AG09309 (cell line): ENCODE data around the gene CFAP251.
"Not testable (repeated sequence)": the region's sequence is repeated elsewhere in the genome, so short reads cannot be mapped to it uniquely, and the experiment has no call there.

ENCODE experiments used
- DNase-seq: peaks from one replicate; pipeline ENCODE4 v3.0.0-alpha.2; 2010; ENCODE audit warnings: low read depth
- H3K4me3 ChIP-seq: 2 replicates; pipeline ENCODE4 v1.5.1; 2011; ENCODE audit warnings: mild to moderate bottlenecking, low read depth, low read length, moderate library complexity; ENCODE audit not compliant: control insufficient read depth
- CTCF ChIP-seq: IDR thresholded peaks from 2 replicates; pipeline ENCODE4 v1.5.1; 2011; ENCODE audit warnings: mild to moderate bottlenecking, low read depth, low read length, inconsistent platforms; ENCODE audit not compliant: insufficient read depth, control insufficient read depth; ENCODE audit errors: missing control alignments

Gene CFAP251

GRCh38 chr12:121875582-121875981 lies 42.8 kb upstream of the CFAP251 start:
- DNase-seq = no peak
- TF ChIP-seq CTCF = no peak

GRCh38 chr12:121876080-121876447 lies 42.3 kb upstream of the CFAP251 start:
- not testable (repeated sequence) for DNase-seq

More at GRCh38 chr12:121875582-121875981, 42.8 kb upstream of the CFAP251 start:
- no peak overlapping the region for H3K4me3 ChIP-seq

GRCh38 chr12:121883315-121883660 lies 35.1 kb upstream of the CFAP251 start:
- H3K4me3 ChIP-seq = no peak overlapping the region
- no peak for DNase-seq
- no peak for TF ChIP-seq CTCF

More at GRCh38 chr12:121876080-121876447, 42.3 kb upstream of the CFAP251 start:
- H3K4me3 ChIP-seq = not testable (repeated sequence)

- H3K4me3 ChIP-seq, DNase-seq: not testable (repeated sequence)
Measured at GRCh38 chr12:121885129-121885528, 33.3 kb upstream of the CFAP251 start.

GRCh38 chr12:121888083-121888477 lies 30.3 kb upstream of the CFAP251 start:
- peak overlapping the region; percentile 86 for H3K4me3 ChIP-seq
- DNase-seq = no peak
- TF ChIP-seq CTCF = no peak

- DNase-seq = peak; percentile 92
- peak; percentile 86 for TF ChIP-seq CTCF
- peak within 1 kb of the TSS; percentile 86 for H3K4me3 ChIP-seq
Measured at GRCh38 chr12:121888478-121889273, 29.7 kb upstream of the CFAP251 start, which contains the start of gene PSMD9. Gene PSMD9 (plus strand): TSS chr12:121888790. CDS start chr12:121888857, 67 bp downstream.

- peak overlapping the region; percentile 86 for H3K4me3 ChIP-seq
- DNase-seq = no peak
- TF ChIP-seq CTCF = no peak
Measured at GRCh38 chr12:121889274-121889624, 29.1 kb upstream of the CFAP251 start.

GRCh38 chr12:121889661-121890060 lies 28.7 kb upstream of the CFAP251 start:
- peak; percentile 12 for TF ChIP-seq CTCF
- H3K4me3 ChIP-seq = peak overlapping the region; percentile 86
- DNase-seq = not testable (repeated sequence)
